Hepatocyte (in vitro differentiated cells): ENCODE results near the gene SULT1A4. TPM values are rescaled to one million over a fixed set of nuclear protein-coding genes. Genes with fewer than 3 reads are reported as not detected.
"Not testable (repeated sequence)": the region's sequence is repeated elsewhere in the genome, so short reads cannot be mapped to it uniquely, and the experiment has no call there.

Experiments used
- DNase-seq: peaks from one replicate; pipeline ENCODE4 v3.0.0-alpha.2; 2016; ENCODE audit warnings: low spot score
- H2AFZ ChIP-seq: fragments of 200-600 bp; sonication (generic); 2 replicates; pipeline ENCODE4 v1.6.0; 2016; ENCODE audit warnings: antibody characterized with exemption, mild to moderate bottlenecking
- H3K27ac ChIP-seq: fragments of 200-600 bp; sonication (generic); 2 replicates; pipeline ENCODE4 v1.5.1; 2016; ENCODE audit warnings: mild to moderate bottlenecking
- H3K27me3 ChIP-seq: fragments of 200-600 bp; sonication (generic); 2 replicates; pipeline ENCODE4 v1.6.1; 2016
- H3K36me3 ChIP-seq: fragments of 200-600 bp; sonication (generic); replicated peaks from 2 replicates; pipeline ENCODE4 v1.5.1; 2016; ENCODE audit warnings: low read depth; ENCODE audit not compliant: insufficient read depth
- H3K4me1 ChIP-seq: fragments of 200-600 bp; sonication (generic); 2 replicates; pipeline ENCODE4 v1.5.1; 2016; ENCODE audit warnings: mild to moderate bottlenecking, moderate library complexity; ENCODE audit not compliant: insufficient read depth
- H3K4me2 ChIP-seq: fragments of 200-600 bp; sonication (generic); 2 replicates; pipeline ENCODE4 v1.6.0; 2016
- H3K4me3 ChIP-seq: fragments of 200-600 bp; sonication (generic); 2 replicates; pipeline ENCODE4 v1.5.1; 2016; ENCODE audit warnings: mild to moderate bottlenecking
- H3K79me2 ChIP-seq: fragments of 200-600 bp; sonication (generic); 2 replicates; pipeline ENCODE4 v1.6.0; 2017; ENCODE audit warnings: mild to moderate bottlenecking
- H3K9me2 ChIP-seq: fragments of 200-600 bp; sonication (generic); replicated peaks from 2 replicates; pipeline ENCODE4 v1.6.0; 2017; ENCODE audit warnings: mild to moderate bottlenecking; ENCODE audit not compliant: insufficient read depth
- H3K9me3 ChIP-seq: fragments of 200-600 bp; sonication (generic); 2 replicates; pipeline ENCODE4 v1.5.1; 2016; ENCODE audit warnings: low read depth, mild to moderate bottlenecking
- H4K20me1 ChIP-seq: fragments of 200-600 bp; sonication (generic); 2 replicates; pipeline ENCODE4 v1.6.0; 2016; ENCODE audit warnings: mild to moderate bottlenecking; ENCODE audit not compliant: insufficient read depth, poor library complexity, severe bottlenecking
- WGBS: methylation state at CpG from one replicate; pipeline ENCODE4 v1.1.6; 2016; ENCODE audit warnings: low lambda C conversion rate; ENCODE audit errors: missing lambda C conversion rate; 5-methylcytosine and 5-hydroxymethylcytosine counted together
- polyA plus RNA-seq: library from polyadenylated mRNA; unstranded; fragments of >200 nt; fragmentation: Nextera tagmentation; extraction: Ambion mirVana; gene quantifications from 2 replicates; pipeline ENCODE4 v1.2.1, GENCODE V29; 2016
- total RNA-seq: library from RNA; depleted of rRNA; stranded (reverse); fragments of >200 nt; gene quantifications from 2 replicates; pipeline ENCODE4 v1.2.3, GENCODE V29; 2014

SULT1A4 gene
- total RNA-seq (33.3 and 40.0 TPM in 2 replicates), polyA plus RNA-seq (26.1 and 43.0 TPM in 2 replicates)

DNA sequence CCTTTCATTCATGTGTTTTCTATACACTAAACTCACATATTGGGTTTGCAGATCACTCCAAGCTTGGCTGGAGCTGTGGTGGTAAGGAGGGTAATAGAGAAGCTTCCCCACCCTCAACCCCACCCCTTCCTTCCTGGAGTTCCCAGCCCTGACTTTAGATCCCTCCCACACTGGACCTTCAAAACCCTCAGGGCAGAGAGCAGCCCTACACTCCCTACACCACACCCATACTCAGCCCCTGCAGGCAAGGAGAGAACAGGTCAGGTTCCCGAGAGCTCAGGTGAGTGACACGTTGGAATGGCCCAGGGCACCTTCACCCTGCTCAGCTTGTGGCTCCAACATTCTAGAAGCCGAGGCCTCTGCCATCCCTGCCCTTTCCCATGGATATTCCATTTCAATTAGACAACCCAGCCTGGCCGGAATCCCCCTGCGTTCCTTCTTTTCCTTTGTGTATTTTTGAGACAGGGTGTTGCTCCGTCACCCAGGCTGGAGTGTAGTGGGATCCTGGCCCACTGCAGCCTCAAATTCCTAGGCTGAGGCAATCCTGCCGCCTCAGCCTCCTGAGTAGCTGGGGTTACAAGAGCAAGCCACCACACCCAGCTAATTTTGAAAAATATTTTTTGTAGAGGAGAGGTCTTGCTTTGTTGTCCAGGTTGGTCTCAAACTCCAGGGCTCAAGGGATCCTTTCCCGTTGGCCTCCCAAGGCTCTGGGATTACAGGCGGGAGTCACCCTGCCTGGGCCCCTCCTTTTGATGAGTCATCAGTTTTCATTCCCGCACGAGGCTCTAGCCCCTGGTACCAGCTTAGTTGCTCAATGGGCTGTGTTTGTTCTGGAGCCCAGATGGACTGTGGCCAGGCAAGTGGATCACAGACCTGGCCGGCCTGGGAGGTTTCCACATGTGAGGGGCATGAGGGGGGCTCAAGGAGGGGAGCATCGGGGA is at the start of gene SULT1A4:
Gene SULT1A4 (plus strand): TSS at position 208 of the 941 bp plus-strand sequence. CDS start 1,473 bp downstream, outside the sequence.
- H3K36me3 ChIP-seq, H3K9me3 ChIP-seq, H2AFZ ChIP-seq, H3K9me2 ChIP-seq, H3K4me2 ChIP-seq, H3K27me3 ChIP-seq, H3K79me2 ChIP-seq, DNase-seq, H4K20me1 ChIP-seq, H3K4me1 ChIP-seq, H3K4me3 ChIP-seq, H3K27ac ChIP-seq: not testable (repeated sequence)
- WGBS, result no CpG with 5 or more reads among the region's 13 CpGs

DNA sequence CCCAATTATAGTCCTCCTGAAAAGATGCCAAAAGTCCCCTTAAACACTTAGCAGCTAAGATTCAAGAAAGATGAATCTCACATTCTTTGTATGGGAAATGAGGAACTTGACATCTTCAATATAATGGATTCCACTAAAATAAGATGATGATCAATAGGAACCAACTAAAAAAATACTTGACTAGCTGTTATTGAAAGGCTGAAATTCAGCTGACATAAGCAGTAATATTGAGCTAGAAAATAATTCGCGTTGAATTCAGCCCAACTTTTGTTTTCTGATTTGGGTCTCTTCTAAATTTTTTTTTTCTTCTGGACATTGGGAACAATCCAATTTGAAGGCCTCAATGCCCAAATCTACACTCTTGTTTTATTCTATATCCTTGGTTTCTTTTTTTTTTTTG is 36.1 kb upstream of the SULT1A4 start:
- not testable (repeated sequence) for H4K20me1 ChIP-seq, H3K27ac ChIP-seq, H3K27me3 ChIP-seq, H3K4me2 ChIP-seq, H2AFZ ChIP-seq, H3K36me3 ChIP-seq, H3K4me1 ChIP-seq, H3K9me3 ChIP-seq, H3K4me3 ChIP-seq, H3K79me2 ChIP-seq, H3K9me2 ChIP-seq, DNase-seq
- 97% methylated on average over 2 of the region's 2 CpGs for WGBS

DNA sequence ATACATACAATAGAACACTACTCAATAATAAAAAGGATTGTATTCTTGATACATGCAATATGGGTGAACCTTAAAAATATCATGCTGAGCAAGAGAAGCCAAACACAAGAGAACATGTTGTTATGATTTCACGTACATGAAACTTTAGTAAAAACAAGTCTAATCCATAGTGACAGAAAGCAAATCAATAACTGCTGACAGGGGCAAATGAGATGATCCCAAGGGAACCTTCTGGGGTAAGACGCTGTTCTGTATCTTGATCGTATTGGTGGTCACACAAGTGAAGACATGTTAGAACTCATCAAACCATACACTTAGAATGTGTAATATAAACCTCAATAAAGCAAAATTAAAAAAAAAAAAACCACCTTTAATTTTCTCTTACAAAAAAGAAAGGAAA is 34.3 kb upstream of the SULT1A4 start:
- not testable (repeated sequence) for H3K4me2 ChIP-seq, H3K27ac ChIP-seq, H3K4me1 ChIP-seq, H3K9me3 ChIP-seq, H3K27me3 ChIP-seq, H2AFZ ChIP-seq, H4K20me1 ChIP-seq, H3K9me2 ChIP-seq, H3K79me2 ChIP-seq, H3K4me3 ChIP-seq, H3K36me3 ChIP-seq, DNase-seq
- WGBS, result 100% methylated on average over 3 of the region's 3 CpGs

DNA sequence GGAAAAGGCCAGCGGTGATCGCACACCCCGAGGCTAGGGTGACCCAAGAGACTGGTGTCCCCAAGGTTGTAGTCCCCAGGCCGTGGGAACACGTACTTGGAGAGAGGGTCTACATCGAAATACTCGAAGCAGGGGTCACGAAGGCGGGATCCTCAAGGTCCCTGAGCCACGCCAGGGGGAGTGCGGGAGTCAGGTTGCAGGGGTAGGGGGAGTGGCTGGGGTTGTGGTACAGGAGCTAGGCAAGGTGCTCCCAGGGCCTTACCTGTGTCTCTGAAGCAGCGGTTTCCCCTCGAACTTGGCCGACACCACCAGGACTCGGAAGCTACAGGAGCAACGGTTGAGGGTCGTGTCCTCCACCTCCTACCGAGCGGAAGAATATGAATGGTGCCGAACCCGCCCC is 6.0 kb upstream of the SULT1A4 start:
- H3K9me2 ChIP-seq, H3K79me2 ChIP-seq, H3K4me3 ChIP-seq, H3K36me3 ChIP-seq, H3K4me2 ChIP-seq, DNase-seq, H4K20me1 ChIP-seq, H2AFZ ChIP-seq, H3K4me1 ChIP-seq, H3K27ac ChIP-seq, H3K27me3 ChIP-seq, H3K9me3 ChIP-seq: not testable (repeated sequence)
- no CpG with 5 or more reads among the region's 21 CpGs for WGBS

DNA sequence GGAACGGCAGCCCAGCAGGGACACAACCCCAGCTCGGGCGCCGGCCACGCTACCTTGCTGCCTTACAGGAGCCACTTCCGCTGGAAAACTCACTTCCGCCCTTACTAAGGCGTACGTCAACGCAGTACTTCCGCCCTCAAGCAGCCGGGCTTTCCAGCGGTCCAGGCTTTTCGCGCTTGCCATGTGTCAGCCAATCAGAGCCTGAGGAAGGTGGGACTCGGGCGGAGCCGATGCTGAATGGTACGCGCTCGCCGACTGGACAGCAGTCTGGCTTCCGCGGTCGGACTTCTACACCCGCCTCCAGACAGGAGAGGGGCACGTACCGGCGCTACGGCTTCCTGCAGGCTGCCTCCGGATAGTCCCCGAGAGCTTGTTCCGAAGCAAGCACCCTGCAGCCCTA is 5.4 kb upstream of the SULT1A4 start, which contains the start of the genes BOLA2 and SLX1B:
Gene BOLA2 (minus strand): TSS at position 83 of the 400 bp plus-strand sequence. CDS start 98 bp downstream, outside the sequence.
Gene SLX1B (plus strand): TSS at position 265 of the 400 bp plus-strand sequence.
- not testable (repeated sequence) for H2AFZ ChIP-seq, H3K4me1 ChIP-seq, H3K4me3 ChIP-seq, H3K36me3 ChIP-seq, H3K9me2 ChIP-seq, H4K20me1 ChIP-seq, DNase-seq, H3K9me3 ChIP-seq, H3K79me2 ChIP-seq, H3K27ac ChIP-seq, H3K4me2 ChIP-seq, H3K27me3 ChIP-seq
- WGBS, result no CpG with 5 or more reads among the region's 33 CpGs

DNA sequence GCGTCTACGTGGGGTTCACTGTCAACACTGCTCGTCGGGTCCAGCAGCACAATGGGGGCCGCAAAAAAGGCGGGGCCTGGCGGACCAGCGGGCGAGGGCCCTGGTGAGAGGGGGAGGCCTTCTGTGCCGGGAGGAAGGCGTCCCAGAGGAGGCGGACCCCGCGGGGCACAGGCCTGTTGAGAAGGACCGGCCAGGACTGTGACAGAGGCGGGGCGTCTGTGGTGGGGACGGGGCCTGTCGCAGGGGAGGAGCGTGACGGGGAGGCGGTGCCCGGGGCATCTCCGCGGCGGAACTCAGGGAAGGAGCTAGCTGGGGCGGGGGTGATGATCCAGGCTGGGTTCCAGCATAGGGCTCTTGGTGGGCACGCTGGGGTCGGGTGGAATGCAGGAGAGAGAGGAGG is 4.9 kb upstream of the SULT1A4 start:
- not testable (repeated sequence) for H3K4me2 ChIP-seq, H3K36me3 ChIP-seq, H3K9me2 ChIP-seq, H3K4me1 ChIP-seq, H3K27ac ChIP-seq, H2AFZ ChIP-seq, H3K79me2 ChIP-seq, DNase-seq, H3K9me3 ChIP-seq, H3K27me3 ChIP-seq, H3K4me3 ChIP-seq, H4K20me1 ChIP-seq
- WGBS, result no CpG with 5 or more reads among the region's 29 CpGs

DNA sequence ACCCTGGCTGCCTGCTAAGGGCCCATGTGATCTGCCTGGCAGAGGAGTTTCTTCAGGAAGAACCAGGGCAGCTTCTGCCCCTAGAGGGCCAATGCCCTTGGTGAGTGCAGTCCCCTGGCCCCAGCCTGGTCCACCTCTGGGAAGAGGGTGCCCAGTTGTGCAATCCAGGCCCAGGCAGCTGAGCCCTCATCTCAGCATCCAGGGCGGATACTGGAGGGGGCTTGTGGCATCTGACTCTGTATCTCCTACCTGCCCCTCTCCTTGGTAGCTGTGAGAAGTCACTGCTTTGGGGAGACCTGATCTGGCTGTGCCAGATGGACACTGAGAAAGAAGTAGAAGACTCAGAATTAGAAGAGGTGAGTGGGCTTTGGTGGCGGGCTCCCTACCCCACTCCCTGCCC is 2.1 kb upstream of the SULT1A4 start:
- not testable (repeated sequence) for H3K4me2 ChIP-seq, H3K4me1 ChIP-seq, H3K27ac ChIP-seq, H3K4me3 ChIP-seq, H3K9me3 ChIP-seq, H3K27me3 ChIP-seq, DNase-seq, H3K9me2 ChIP-seq, H3K79me2 ChIP-seq, H4K20me1 ChIP-seq, H2AFZ ChIP-seq, H3K36me3 ChIP-seq
- WGBS, result 95% methylated on average over 1 of the region's 2 CpGs

DNA sequence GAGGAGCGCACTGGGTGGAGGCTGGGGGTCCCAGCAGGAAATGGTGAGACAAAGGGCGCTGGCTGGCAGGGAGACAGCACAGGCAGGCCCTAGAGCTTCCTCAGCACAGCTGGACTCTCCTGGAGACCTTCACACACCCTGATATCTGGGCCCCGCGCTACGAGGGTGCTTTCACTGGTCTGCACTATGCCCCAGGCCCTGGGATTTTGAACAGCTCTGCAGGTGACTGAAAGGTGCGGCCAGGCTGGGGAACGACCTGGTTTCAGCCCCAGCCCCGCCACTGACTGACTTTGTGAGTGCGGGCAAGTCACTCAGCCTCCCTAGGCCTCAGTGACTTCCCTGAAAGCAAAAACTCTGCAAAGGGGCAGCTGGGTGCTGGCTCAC is 926 bp downstream of the SULT1A4 start:
- not testable (repeated sequence) for H3K9me2 ChIP-seq, H3K27me3 ChIP-seq, H3K79me2 ChIP-seq, H3K4me2 ChIP-seq, H3K9me3 ChIP-seq, H4K20me1 ChIP-seq, H3K27ac ChIP-seq, H3K36me3 ChIP-seq, H3K4me1 ChIP-seq, H2AFZ ChIP-seq, DNase-seq, H3K4me3 ChIP-seq
- WGBS, result no CpG with 5 or more reads among the region's 9 CpGs
